Fibroblast of upper back skin (primary cell): ENCODE measurements around the gene HNRNPAB.
"Not testable (repeated sequence)": the region's sequence is repeated elsewhere in the genome, so short reads cannot be mapped to it uniquely, and the experiment has no call there.

Experiments
- DNase-seq: peaks from one replicate; pipeline ENCODE4 v3.0.0-alpha.2; 2013

Gene HNRNPAB

GRCh38 chr5:178198151-178198550 is 6.2 kb upstream of the HNRNPAB start:
- DNase-seq, result not testable (repeated sequence)

GRCh38 chr5:178198706-178199105 is 5.6 kb upstream of the HNRNPAB start:
- DNase-seq, result no peak

- no peak for DNase-seq
These were observed 4.5 kb upstream of the HNRNPAB start for GRCh38 chr5:178199581-178200434.

- DNase-seq, result peak; percentile 33
These were observed 3.0 kb upstream of the HNRNPAB start for GRCh38 chr5:178201221-178201926.

- DNase-seq, result no peak
These were observed 2.5 kb upstream of the HNRNPAB start for GRCh38 chr5:178201927-178202235.

- no peak for DNase-seq
These were observed 1.8 kb upstream of the HNRNPAB start for GRCh38 chr5:178202541-178202940.

GRCh38 chr5:178203670-178204181 is 607 bp upstream of the HNRNPAB start:
- DNase-seq, result no peak

- peak; percentile 67 for DNase-seq
These were observed 809 bp downstream of the HNRNPAB start for GRCh38 chr5:178204935-178205748.

GRCh38 chr5:178205749-178206047 is 1.4 kb downstream of the HNRNPAB start:
- DNase-seq, result no peak

GRCh38 chr5:178206166-178207101 is 2.1 kb downstream of the HNRNPAB start:
- DNase-seq, result no peak

GRCh38 chr5:178207183-178207916 is 3.0 kb downstream of the HNRNPAB start:
- peak; percentile 58 for DNase-seq

GRCh38 chr5:178207917-178208280 is 3.6 kb downstream of the HNRNPAB start:
- no peak for DNase-seq

GRCh38 chr5:178208540-178209227 is 4.4 kb downstream of the HNRNPAB start:
- DNase-seq, result no peak

GRCh38 chr5:178209334-178210072 is 5.2 kb downstream of the HNRNPAB start:
- DNase-seq, result no peak

GRCh38 chr5:178210073-178210535 is 5.8 kb downstream of the HNRNPAB start:
- no peak for DNase-seq

GRCh38 chr5:178210686-178211085 is 6.4 kb downstream of the HNRNPAB start:
- no peak for DNase-seq

GRCh38 chr5:178211095-178212048 is 7.0 kb downstream of the HNRNPAB start:
- DNase-seq, result no peak

GRCh38 chr5:178212241-178213002 is 8.1 kb downstream of the HNRNPAB start:
- DNase-seq, result no peak
